B cell (primary cell): ENCODE results near the gene ABHD1. TPM values are rescaled to one million over a fixed set of nuclear protein-coding genes. Genes with fewer than 3 reads are reported as not detected.

Experiments used
- ATAC-seq: fragments of 200-7000 bp; cut with Tn5 transposase; one replicate; pipeline ENCODE4 v1.10.0; 2021; ENCODE audit warnings: low read depth, mild to moderate bottlenecking, moderate number of reproducible peaks, moderate library complexity
- CTCF ChIA-PET: fragments of 350-600 bp; sonication (Branson Sonifier 250); formaldehyde crosslinking; loops from one replicate; lab custom pipeline; 2021; ENCODE audit warnings: antibody characterized with exemption, inconsistent platforms; lab: Charles Lee
- POLR2A ChIA-PET: fragments of 350-600 bp; sonication (Branson Sonifier 250); formaldehyde crosslinking; loops from one replicate; lab custom pipeline; 2021; ENCODE audit warnings: antibody characterized with exemption; lab: Charles Lee
- DNase-seq: peaks from one replicate; pipeline ENCODE4 v3.0.0; 2013
- H2AFZ ChIP-seq: 2 replicates; pipeline ENCODE4 v1.6.1; 2012; ENCODE audit warnings: mild to moderate bottlenecking, low read depth, low read length; ENCODE audit not compliant: insufficient read depth, poor library complexity, severe bottlenecking
- H3K27ac ChIP-seq, 2 donors: 1 replicate in 1 of 2; 2 replicates in 1 of 2; pipeline ENCODE4 v1.5.1; 2012 to 2013; ENCODE audit warnings: low read length in 2 of 2, mild to moderate bottlenecking in 2 of 2, moderate library complexity in 1 of 2
- H3K27me3 ChIP-seq, 4 experiments: fragments of 200-600 bp in 1 of 4; sonication (generic) in 1 of 4; replicated peaks in 1 of 4; 1 replicate in 2 of 4; 2 replicates in 2 of 4; pipeline versions ENCODE4 v1.6.1 to v1.7.0; 2013 to 2016; ENCODE audit warnings: low read length in 3 of 4, mild to moderate bottlenecking in 2 of 4, mixed read lengths in 1 of 4, moderate library complexity in 1 of 4; ENCODE audit not compliant: insufficient read depth in 4 of 4, control insufficient read depth in 3 of 4; ENCODE audit errors: control extremely low read depth in 1 of 4
- H3K36me3 ChIP-seq, 2 experiments: replicated peaks in 1 of 2; 1 replicate in 1 of 2; 2 replicates in 1 of 2; pipeline versions ENCODE4 v1.6.1 to v1.7.1; 2013; ENCODE audit warnings: low read length in 1 of 2; ENCODE audit not compliant: insufficient read depth in 2 of 2, control insufficient read depth in 1 of 2; ENCODE audit errors: control extremely low read depth in 1 of 2, extremely low read depth in 1 of 2
- H3K4me1 ChIP-seq, 2 donors: fragments of 200-600 bp in 1 of 2; sonication (generic) in 1 of 2; 1 replicate in 1 of 2; 2 replicates in 1 of 2; pipeline versions ENCODE4 v1.5.1 to v1.6.1; 2013 to 2017; ENCODE audit warnings: low read length in 2 of 2; ENCODE audit not compliant: control insufficient read depth in 2 of 2, insufficient read depth in 2 of 2
- H3K4me2 ChIP-seq: replicated peaks from 2 replicates; pipeline ENCODE3; 2012; ENCODE audit warnings: mild to moderate bottlenecking, low read depth, low read length; ENCODE audit not compliant: poor library complexity, severe bottlenecking
- H3K4me3 ChIP-seq, 5 experiments: fragments of 200-600 bp in 1 of 5; sonication (generic) in 1 of 5; 1 replicate in 3 of 5; 2 replicates in 2 of 5; pipeline versions ENCODE4 v1.5.1 to v1.7.0; 2011 to 2016; ENCODE audit warnings: low read length in 4 of 5, mild to moderate bottlenecking in 4 of 5, low read depth in 2 of 5, control low read depth in 1 of 5, moderate library complexity in 1 of 5; ENCODE audit not compliant: insufficient read depth in 1 of 5; ENCODE audit errors: control extremely low read depth in 1 of 5, extremely low read depth in 1 of 5
- H3K79me2 ChIP-seq: fragments of 200-600 bp; sonication (generic); one replicate; pipeline ENCODE4 v1.6.0; 2016; ENCODE audit warnings: low read length; ENCODE audit not compliant: control insufficient read depth, insufficient read depth
- H3K9ac ChIP-seq: fragments of 200-600 bp; sonication (generic); 2 replicates; pipeline ENCODE4 v1.6.1; 2017; ENCODE audit warnings: mild to moderate bottlenecking, low read length, moderate library complexity
- H3K9me3 ChIP-seq, 3 donors: one replicate each; pipeline versions ENCODE4 v1.6.1 to v1.7.1; 2013; ENCODE audit warnings: low read length in 2 of 3; ENCODE audit not compliant: control insufficient read depth in 2 of 3, insufficient read depth in 1 of 3; ENCODE audit errors: control extremely low read depth in 1 of 3
- H4K20me1 ChIP-seq: 2 replicates; pipeline ENCODE4 v1.6.0; 2012; ENCODE audit warnings: mild to moderate bottlenecking, low read length; ENCODE audit not compliant: insufficient read depth, control insufficient read depth, poor library complexity, severe bottlenecking
- H3K27ac Mint-ChIP-seq: one replicate; pipeline ENCODE4 v1.8.0; 2021; ENCODE audit warnings: mixed read lengths
- H3K27me3 Mint-ChIP-seq: one replicate; pipeline ENCODE4 v1.8.0; 2021; ENCODE audit warnings: mixed read lengths
- H3K4me1 Mint-ChIP-seq: one replicate; pipeline ENCODE4 v1.8.0; 2021; ENCODE audit warnings: mixed read lengths
- H3K4me3 Mint-ChIP-seq: one replicate; pipeline ENCODE4 v1.8.0; 2021; ENCODE audit warnings: mixed read lengths
- H3K9me3 Mint-ChIP-seq: one replicate; pipeline ENCODE4 v1.8.0; 2022; ENCODE audit warnings: mixed read lengths; ENCODE audit not compliant: insufficient read depth
- CTCF ChIP-seq: fragments of 200-600 bp; IDR thresholded peaks from one replicate; pipeline ENCODE4 v1.8.0; 2022; ENCODE audit warnings: antibody characterized with exemption, mild to moderate bottlenecking
- EZH2 ChIP-seq: IDR thresholded peaks from 2 replicates; pipeline ENCODE4 v1.6.1; 2012; ENCODE audit warnings: borderline replicate concordance, low read depth, mild to moderate bottlenecking, moderate library complexity, low read length; ENCODE audit not compliant: insufficient read depth, poor library complexity, severe bottlenecking
- WGBS: methylation state at CpG from one replicate; pipeline ENCODE4 v1.1.5; 2013; ENCODE audit warnings: missing lambda C conversion rate; ENCODE audit not compliant: insufficient coverage; 5-methylcytosine and 5-hydroxymethylcytosine counted together
- intact Hi-C: fragments of 100-400 bp; cut with micrococcal nuclease; formaldehyde crosslinking; loops from one replicate; pipeline ENCODE4 v1.10.0; 2022
- polyA plus RNA-seq: library from polyadenylated mRNA; depleted of rRNA; stranded (reverse); fragments of >200 nt; gene quantifications from 2 replicates; pipeline ENCODE4 v1.2.3, GENCODE V29; 2012
- total RNA-seq, 2 donors: library from RNA; stranded (reverse); fragments of 120-200 nt in 1 of 2; gene quantifications; 1 replicate in 1 of 2; 2 replicates in 1 of 2; pipeline versions ENCODE4 v1.2.3 to v1.2.4, GENCODE V29; 2013 to 2022

Gene ABHD1
- total and polyA plus RNA-seq, 2 donors (not counting 1 experiment from before 2014, with no cell fraction given) = 1.5 to 2.7 TPM

- Mint-ChIP-seq H3K9me3 (no peaks in the 10 kb centered on the region), H3K27me3 (peaks cover 11% of the 10 kb centered on the region), H3K4me3 (no peak overlapping the region), H3K4me1 (no peaks in the 10 kb centered on the region), H3K27ac (no peak overlapping the region)
- ChIA-PET POLR2A (no interaction called here), CTCF (interaction anchor here (0.6 to 2.1 kb wide), 4 partner anchors 11 to 577 kb away, joined by 3 to 7 read pairs (median 4); no protein-coding TSS in a partner anchor)
- Histone ChIP-seq H3K9me3 (no peaks in the 10 kb centered on the region), H2AFZ (no peak overlapping the region), H3K27me3 (no peaks in the 10 kb centered on the region), H3K4me3 (no peak overlapping the region), H3K4me1 (no peaks in the 10 kb centered on the region), H3K79me2 (no peaks in the 10 kb centered on the region), H3K36me3 (no peaks in the 10 kb centered on the region), H3K27ac (no peak overlapping the region), H3K4me2 (no peak overlapping the region), H4K20me1 (no peaks in the 10 kb centered on the region), H3K9ac (no peak overlapping the region)
- no peak for DNase-seq
- intact Hi-C loops = no loop called here
- no peak for ATAC-seq
- TF ChIP-seq CTCF (no peak), EZH2 (no peak)
- WGBS = 75% methylated on average over 2 of the region's 3 CpGs
Measured at GRCh38 chr2:27105981-27106380, 17.6 kb upstream of the ABHD1 start.

- Mint-ChIP-seq H3K4me3 (no peak overlapping the region), H3K9me3 (no peaks in the 10 kb centered on the region), H3K27me3 (peaks cover 11% of the 10 kb centered on the region), H3K4me1 (no peaks in the 10 kb centered on the region), H3K27ac (no peak overlapping the region)
- Histone ChIP-seq H3K36me3 (no peaks in the 10 kb centered on the region), H3K9me3 (no peaks in the 10 kb centered on the region), H3K4me3 (no peak overlapping the region), H2AFZ (no peak overlapping the region), H3K4me1 (no peaks in the 10 kb centered on the region), H3K4me2 (no peak overlapping the region), H3K27me3 (no peaks in the 10 kb centered on the region), H3K9ac (no peak overlapping the region), H3K79me2 (no peaks in the 10 kb centered on the region), H4K20me1 (no peaks in the 10 kb centered on the region), H3K27ac (no peak overlapping the region)
- CTCF ChIA-PET = no interaction called here
- no CpG with 5 or more reads among the region's 2 CpGs for WGBS
- no peak for ATAC-seq
- TF ChIP-seq EZH2 = no peak
- TF ChIP-seq CTCF = no peak
- no peak for DNase-seq
- intact Hi-C loops = no loop called here
- POLR2A ChIA-PET = no interaction called here
Measured at GRCh38 chr2:27108221-27108620, 15.4 kb upstream of the ABHD1 start.
